ENCODE results near the gene OR10G8.

Gene OR10G8

DNA sequence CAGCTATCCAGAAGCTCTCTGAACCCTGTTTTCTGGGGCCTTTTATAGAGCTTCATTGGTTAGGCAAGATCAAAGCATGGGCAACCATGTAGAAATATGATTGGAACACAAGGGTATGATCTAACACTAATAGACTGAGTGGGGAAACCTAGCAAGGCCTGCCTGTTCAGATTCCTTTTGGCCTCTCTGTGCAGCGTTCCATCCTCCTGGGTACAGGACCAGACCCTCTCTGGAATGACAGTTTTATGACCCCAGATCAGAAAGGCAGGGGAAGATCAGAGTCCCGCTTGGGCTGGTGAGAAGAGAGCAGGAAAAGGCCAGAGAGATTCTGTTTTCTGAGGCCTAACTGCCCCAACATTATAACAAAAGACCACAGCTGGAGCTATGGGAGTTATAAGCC is 52.0 kb downstream of the OR10G8 start:
- DNase-seq (ENCODE audit: low read depth), result no peak

DNA sequence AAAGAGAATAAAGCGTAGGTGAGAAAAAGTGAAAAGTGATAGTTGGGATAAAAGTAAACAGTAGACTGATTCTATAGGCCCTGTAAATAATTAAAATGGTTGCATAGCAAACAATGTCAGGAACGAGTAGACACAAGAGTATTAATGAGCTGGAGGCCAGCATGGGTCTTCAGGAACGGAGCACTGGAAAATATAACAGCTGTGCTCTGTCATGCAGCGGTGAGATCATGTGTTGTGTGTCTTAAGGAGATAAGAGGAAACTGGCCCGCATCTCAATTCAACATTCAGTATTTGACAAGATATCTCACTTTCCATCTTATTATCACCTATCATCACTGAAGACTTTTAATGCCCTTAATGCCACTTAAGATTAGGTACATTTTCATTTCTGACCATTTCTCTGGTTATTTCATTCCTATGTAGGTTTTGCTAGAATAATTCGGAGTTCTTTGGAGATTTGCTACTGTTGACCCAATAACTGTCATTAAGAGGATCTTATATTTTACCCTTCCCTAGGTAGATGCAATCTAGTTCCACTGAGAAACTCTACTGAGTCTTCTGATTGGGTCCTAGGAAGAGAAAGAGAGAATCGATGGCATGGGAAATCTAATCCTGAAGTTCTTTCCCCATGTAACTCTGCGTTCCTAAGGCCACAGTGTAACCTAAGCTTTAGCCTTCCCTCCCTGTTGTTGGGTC is 53.2 kb downstream of the OR10G8 start:
- DNase-seq (ENCODE audit: low read depth), result no peak

All from GM04503 (cell line).